H9 (cell line): ENCODE data around the gene METTL16. TPM values are rescaled to one million over a fixed set of nuclear protein-coding genes. Genes with fewer than 3 reads are reported as not detected.

Experiments
- DNase-seq: peaks from one replicate; pipeline ENCODE4 v3.0.0-alpha.2; 2017
- H2AFZ ChIP-seq: one replicate; pipeline ENCODE4 v1.6.1; 2013; ENCODE audit warnings: mild to moderate bottlenecking, low read length, control low read depth, moderate library complexity
- H2AK5ac ChIP-seq: 2 replicates; pipeline ENCODE4 v1.6.1; 2013; ENCODE audit warnings: low read length, control low read depth, mixed read lengths; ENCODE audit not compliant: insufficient read length
- H2BK120ac ChIP-seq: one replicate; pipeline ENCODE4 v1.6.1; 2013; ENCODE audit warnings: low read depth, mild to moderate bottlenecking, low read length, control low read depth, inconsistent platforms; ENCODE audit not compliant: poor library complexity, severe bottlenecking
- H2BK12ac ChIP-seq: 2 replicates; pipeline ENCODE4 v1.6.1; 2013; ENCODE audit warnings: low read length, control low read depth, mixed read lengths, low read depth; ENCODE audit not compliant: insufficient read length
- H2BK15ac ChIP-seq: 2 replicates; pipeline ENCODE4 v1.6.1; 2013; ENCODE audit warnings: low read depth, low read length, control low read depth
- H2BK20ac ChIP-seq: one replicate; pipeline ENCODE4 v1.6.1; 2013; ENCODE audit warnings: low read depth, mild to moderate bottlenecking, low read length, control low read depth, inconsistent platforms; ENCODE audit not compliant: poor library complexity, severe bottlenecking
- H2BK5ac ChIP-seq: 2 replicates; pipeline ENCODE4 v1.6.1; 2013; ENCODE audit warnings: low read length, control low read depth, mixed read lengths; ENCODE audit not compliant: insufficient read length
- H3K14ac ChIP-seq: 2 replicates; pipeline ENCODE4 v1.6.1; 2013; ENCODE audit warnings: low read length, control low read depth; ENCODE audit not compliant: insufficient read depth
- H3K18ac ChIP-seq: 2 replicates; pipeline ENCODE4 v1.6.1; 2013; ENCODE audit warnings: low read depth, mild to moderate bottlenecking, mixed read lengths, low read length, control low read depth; ENCODE audit not compliant: insufficient read length
- H3K23ac ChIP-seq: 2 replicates; pipeline ENCODE4 v1.6.1; 2013; ENCODE audit warnings: low read length, control low read depth, mixed read lengths, low read depth; ENCODE audit not compliant: insufficient read length
- H3K23me2 ChIP-seq: 2 replicates; pipeline ENCODE4 v1.6.1; 2013; ENCODE audit warnings: low read depth, mild to moderate bottlenecking, mixed read lengths, low read length, control low read depth; ENCODE audit not compliant: insufficient read length, poor library complexity, severe bottlenecking
- H3K27ac ChIP-seq: 2 replicates; pipeline ENCODE4 v1.5.1; 2013; ENCODE audit warnings: low read length, control low read depth, mixed read lengths, low read depth; ENCODE audit not compliant: insufficient read length
- H3K27me3 ChIP-seq: 2 replicates; pipeline ENCODE4 v1.6.1; 2013; ENCODE audit warnings: low read length, control low read depth, inconsistent platforms; ENCODE audit not compliant: insufficient read depth
- H3K4ac ChIP-seq: 2 replicates; pipeline ENCODE4 v1.6.1; 2013; ENCODE audit warnings: low read depth, mild to moderate bottlenecking, control low read depth, inconsistent platforms, low read length, moderate library complexity
- H3K4me1 ChIP-seq: 2 replicates; pipeline ENCODE4 v1.6.1; 2013; ENCODE audit warnings: low read length, control low read depth, inconsistent platforms; ENCODE audit not compliant: insufficient read depth
- H3K4me2 ChIP-seq: 2 replicates; pipeline ENCODE4 v1.6.1; 2013; ENCODE audit warnings: low read length, control low read depth, mixed read lengths; ENCODE audit not compliant: insufficient read length, insufficient read depth
- H3K56ac ChIP-seq: 2 replicates; pipeline ENCODE4 v1.6.1; 2013; ENCODE audit warnings: low read depth, mild to moderate bottlenecking, mixed read lengths, low read length, control low read depth; ENCODE audit not compliant: insufficient read length
- H3K79me1 ChIP-seq: 2 replicates; pipeline ENCODE4 v1.6.1; 2013; ENCODE audit warnings: low read depth, mild to moderate bottlenecking, moderate library complexity, low read length, control low read depth, inconsistent platforms; ENCODE audit not compliant: insufficient read depth, poor library complexity, severe bottlenecking
- H3K79me2 ChIP-seq: 2 replicates; pipeline ENCODE4 v1.6.1; 2013; ENCODE audit warnings: low read length, control low read depth, inconsistent platforms; ENCODE audit not compliant: insufficient read depth
- H3K9ac ChIP-seq: 2 replicates; pipeline ENCODE4 v1.6.1; 2013; ENCODE audit warnings: low read length, control low read depth, mixed read lengths; ENCODE audit not compliant: insufficient read length; ENCODE audit errors: extremely low read depth
- H3K9me3 ChIP-seq: one replicate; pipeline ENCODE4 v1.6.1; 2013; ENCODE audit warnings: low read depth, low read length, inconsistent platforms; ENCODE audit not compliant: control insufficient read depth
- H3T11ph ChIP-seq: one replicate; pipeline ENCODE4 v1.6.1; 2013; ENCODE audit warnings: mild to moderate bottlenecking, low read length, control low read depth, inconsistent platforms
- H4K20me1 ChIP-seq: one replicate; pipeline ENCODE4 v1.6.1; 2013; ENCODE audit not compliant: control insufficient read depth, insufficient read length, insufficient read depth
- H4K5ac ChIP-seq: 2 replicates; pipeline ENCODE4 v1.6.1; 2013; ENCODE audit warnings: low read depth, mild to moderate bottlenecking, mixed read lengths, low read length, control low read depth; ENCODE audit not compliant: insufficient read length
- H4K8ac ChIP-seq: replicated peaks from 2 replicates; pipeline ENCODE4 v1.6.1; 2013; ENCODE audit warnings: low read length, control low read depth, mixed read lengths, low read depth; ENCODE audit not compliant: insufficient read length
- H4K91ac ChIP-seq: 2 replicates; pipeline ENCODE4 v1.6.1; 2013; ENCODE audit warnings: low read depth, mild to moderate bottlenecking, moderate library complexity, mixed read lengths, low read length, control low read depth; ENCODE audit not compliant: insufficient read length
- H3K27ac Mint-ChIP-seq, 3 experiments: 2 replicates in 2 of 3; 3 replicates in 1 of 3; pipeline ENCODE4 v1.8.0; 2020 to 2021; ENCODE audit warnings: mixed read lengths in 3 of 3, mild to moderate bottlenecking in 1 of 3, moderate library complexity in 1 of 3
- H3K27me3 Mint-ChIP-seq: 2 replicates; pipeline ENCODE4 v1.8.0; 2021; ENCODE audit warnings: low read depth, mild to moderate bottlenecking, moderate library complexity, mixed read lengths
- H3K36me3 Mint-ChIP-seq, 3 experiments: 2 replicates in 2 of 3; 3 replicates in 1 of 3; pipeline ENCODE4 v1.8.0; 2020 to 2021; ENCODE audit warnings: low read depth in 3 of 3, mixed read lengths in 3 of 3; ENCODE audit not compliant: insufficient read depth in 1 of 3
- H3K4me1 Mint-ChIP-seq, 2 experiments: 2 replicates each; pipeline ENCODE4 v1.8.0; 2020; ENCODE audit warnings: mixed read lengths in 2 of 2
- H3K4me3 Mint-ChIP-seq, 2 experiments: 2 replicates in 1 of 2; 3 replicates in 1 of 2; pipeline ENCODE4 v1.8.0; 2020 to 2021; ENCODE audit warnings: mild to moderate bottlenecking in 2 of 2, mixed read lengths in 2 of 2, moderate library complexity in 1 of 2
- H3K9me3 Mint-ChIP-seq, 2 experiments: 2 replicates in 1 of 2; 3 replicates in 1 of 2; pipeline ENCODE4 v1.8.0; 2020; ENCODE audit warnings: mild to moderate bottlenecking in 2 of 2, mixed read lengths in 2 of 2, moderate library complexity in 1 of 2
- CTCF ChIP-seq: fragments of 200-600 bp; sonication (generic); conservative IDR thresholded peaks from 3 replicates; pipeline ENCODE4 v1.8.0; 2021; ENCODE audit warnings: antibody characterized with exemption, mild to moderate bottlenecking
- WGBS: extraction: QIAGEN DNeasy Blood & Tissue Kit; methylation state at CpG from one replicate; pipeline ENCODE4 v1.1.7; 2013; ENCODE audit warnings: missing lambda C conversion rate, low lambda C conversion rate, mixed read lengths; ENCODE audit not compliant: insufficient read length; ENCODE audit errors: extremely low coverage; 5-methylcytosine and 5-hydroxymethylcytosine counted together
- total RNA-seq: library from RNA; stranded (reverse); gene quantifications from 2 replicates; pipeline ENCODE4 v1.2.1, GENCODE V29; 2021

The METTL16 gene
- total RNA-seq, 1 experiment from 2014 or later: 55.4 TPM

GRCh38 chr17:2369551-2370210 lies 142.0 kb downstream of the METTL16 start:
- Histone ChIP-seq H4K20me1 (no peaks in the 10 kb centered on the region), H3K27me3 (no peaks in the 10 kb centered on the region), H3K9me3 (no peaks in the 10 kb centered on the region), H4K91ac (no peak overlapping the region), H3K9ac (no peak overlapping the region), H3K79me1 (no peaks in the 10 kb centered on the region), H3K4ac (no peak overlapping the region), H2BK120ac (no peak overlapping the region), H2BK15ac (no peak overlapping the region), H2AK5ac (no peak overlapping the region), H3K23me2 (no peaks in the 10 kb centered on the region), H2AFZ (no peak overlapping the region), H3K4me1 (no peaks in the 10 kb centered on the region), H3K14ac (no peak overlapping the region; the same call in 1 of the 2 replicates), H4K5ac (no peak overlapping the region), H3K27ac (no peak overlapping the region), H3K23ac (no peak overlapping the region), H4K8ac (no peak overlapping the region), H3K79me2 (no peaks in the 10 kb centered on the region), H2BK5ac (no peak overlapping the region), H3K4me2 (no peak overlapping the region), H3K56ac (no peak overlapping the region), H2BK12ac (no peak overlapping the region), H3T11ph (no peak overlapping the region), H2BK20ac (no peak overlapping the region), H3K18ac (no peak overlapping the region)
- DNase-seq: peak; percentile 79
- Mint-ChIP-seq H3K27me3 (no peaks in the 10 kb centered on the region), H3K27ac (peak overlapping the region; percentile 48 to 91 (median 90); a peak in 4 of 7 replicates), H3K36me3 (peaks cover 0 to 13% (median 4%) of the 10 kb centered on the region in 3 experiments; a peak in 5 of 7 replicates), H3K4me3 (peak overlapping the region in 1 of 2 experiments; percentile 57; a peak in 1 of 5 replicates), H3K9me3 (no peaks in the 10 kb centered on the region), H3K4me1 (peaks cover 15 to 18% of the 10 kb centered on the region in 2 experiments)
- peak; percentile 53 for TF ChIP-seq CTCF
- WGBS: no CpG with 5 or more reads among the region's 20 CpGs
